ENCODE measurements around the gene CHML. TPM values are rescaled to one million over a fixed set of nuclear protein-coding genes. Genes with fewer than 3 reads are reported as not detected.

Gene CHML
- total RNA-seq, 1 donor from 2014 or later: 8.2 TPM

- H3K4me1 ChIP-seq: no peaks in the 10 kb centered on the region
- H3K36me3 ChIP-seq: no peaks in the 10 kb centered on the region
- H3K27ac ChIP-seq (replicated peaks): no peak overlapping the region
- no peak for DNase-seq
- intact Hi-C loops (cut with micrococcal nuclease): no loop called here
- no peaks in the 10 kb centered on the region for H3K9me3 ChIP-seq (replicated peaks)
- TF ChIP-seq, protein P1, sequence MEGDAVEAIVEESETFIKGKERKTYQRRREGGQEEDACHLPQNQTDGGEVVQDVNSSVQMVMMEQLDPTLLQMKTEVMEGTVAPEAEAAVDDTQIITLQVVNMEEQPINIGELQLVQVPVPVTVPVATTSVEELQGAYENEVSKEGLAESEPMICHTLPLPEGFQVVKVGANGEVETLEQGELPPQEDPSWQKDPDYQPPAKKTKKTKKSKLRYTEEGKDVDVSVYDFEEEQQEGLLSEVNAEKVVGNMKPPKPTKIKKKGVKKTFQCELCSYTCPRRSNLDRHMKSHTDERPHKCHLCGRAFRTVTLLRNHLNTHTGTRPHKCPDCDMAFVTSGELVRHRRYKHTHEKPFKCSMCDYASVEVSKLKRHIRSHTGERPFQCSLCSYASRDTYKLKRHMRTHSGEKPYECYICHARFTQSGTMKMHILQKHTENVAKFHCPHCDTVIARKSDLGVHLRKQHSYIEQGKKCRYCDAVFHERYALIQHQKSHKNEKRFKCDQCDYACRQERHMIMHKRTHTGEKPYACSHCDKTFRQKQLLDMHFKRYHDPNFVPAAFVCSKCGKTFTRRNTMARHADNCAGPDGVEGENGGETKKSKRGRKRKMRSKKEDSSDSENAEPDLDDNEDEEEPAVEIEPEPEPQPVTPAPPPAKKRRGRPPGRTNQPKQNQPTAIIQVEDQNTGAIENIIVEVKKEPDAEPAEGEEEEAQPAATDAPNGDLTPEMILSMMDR (IDR thresholded peaks at IDR 0.05; ENCODE audit: borderline replicate concordance): no peak
- no peak overlapping the region for H3K4me3 ChIP-seq
- H3K27me3 ChIP-seq (ENCODE audit: low read depth): no peaks in the 10 kb centered on the region
Measured at GRCh38 chr1:241617426-241617825, 22.7 kb downstream of the CHML start.

DNA sequence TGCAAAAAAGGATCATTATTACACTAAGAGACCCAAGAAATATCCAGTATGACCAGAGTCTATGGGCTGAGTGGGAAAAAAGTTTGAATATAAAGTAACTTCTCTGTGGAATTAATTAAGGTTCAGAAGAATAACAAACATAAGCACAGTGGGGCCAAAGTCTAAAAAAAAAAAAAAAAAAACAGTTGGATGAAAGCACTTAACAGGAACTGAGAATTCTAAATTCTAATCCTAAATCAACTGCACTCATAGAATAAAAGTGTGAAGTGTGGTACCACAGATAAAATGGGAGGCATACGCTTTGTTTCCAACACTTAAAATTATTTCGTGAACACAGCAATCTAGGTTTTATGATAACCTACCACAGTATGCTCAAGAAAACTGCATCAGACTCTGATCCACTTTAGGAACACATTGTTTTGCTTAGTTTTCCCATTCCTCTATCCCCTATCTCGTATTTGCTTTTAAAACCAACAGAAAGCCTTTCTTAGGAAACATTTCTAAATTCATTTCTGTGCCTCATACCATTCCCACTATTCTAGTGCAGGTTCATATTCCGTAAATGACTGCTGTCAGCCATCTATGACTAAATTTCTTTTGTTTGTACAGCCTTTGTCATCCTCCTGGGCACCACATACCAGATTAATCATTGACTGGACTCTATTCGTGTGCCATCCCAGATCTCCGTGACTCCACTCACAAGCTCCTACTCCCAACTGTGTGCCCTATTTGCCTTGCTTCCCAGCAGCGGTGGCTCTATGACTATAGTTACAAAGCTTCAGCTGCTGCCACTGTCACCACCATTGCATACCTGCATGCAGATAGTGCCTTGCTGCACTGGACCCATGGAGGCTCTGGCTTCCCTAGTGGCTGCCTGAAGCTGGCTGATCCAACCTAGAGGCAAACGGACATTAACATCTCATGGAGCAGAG, 24.9 kb downstream of the CHML start:
- Histone ChIP-seq H3K9me3 (replicated peaks) (no peaks in the 10 kb centered on the region), H3K27ac (replicated peaks) (no peak overlapping the region), H3K4me3 (no peak overlapping the region), H3K4me1 (peaks cover 1% of the 10 kb centered on the region), H3K36me3 (no peaks in the 10 kb centered on the region), H3K27me3 (ENCODE audit: low read depth) (no peaks in the 10 kb centered on the region)
- TF ChIP-seq, protein P1 (IDR thresholded peaks at IDR 0.05; ENCODE audit: borderline replicate concordance): no peak
- intact Hi-C loops (cut with micrococcal nuclease): no loop called here
- DNase-seq: no peak

DNA sequence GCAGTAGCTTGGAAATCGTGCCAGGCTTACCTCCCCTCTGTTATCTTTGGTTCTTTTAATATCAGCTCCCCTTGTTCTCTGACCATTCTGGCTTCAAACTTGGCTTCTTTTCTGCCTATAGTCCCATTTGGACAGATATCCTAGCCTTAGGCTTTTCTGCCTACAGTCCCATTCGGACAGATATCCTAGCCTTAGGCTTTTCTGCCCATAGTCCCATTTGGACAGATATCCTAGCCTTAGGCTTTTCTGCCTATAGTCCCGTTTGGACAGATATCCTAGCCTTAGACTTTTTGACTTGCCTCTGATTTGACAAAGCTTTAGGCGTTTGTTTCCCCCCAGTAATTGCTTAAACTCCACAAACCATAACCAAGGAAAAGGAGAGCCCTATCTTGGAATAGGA, 25.6 kb downstream of the CHML start:
- Histone ChIP-seq H3K27ac (replicated peaks) (no peak overlapping the region), H3K4me1 (peaks cover 4% of the 10 kb centered on the region), H3K4me3 (no peak overlapping the region), H3K27me3 (ENCODE audit: low read depth) (no peaks in the 10 kb centered on the region), H3K36me3 (no peaks in the 10 kb centered on the region), H3K9me3 (replicated peaks) (no peaks in the 10 kb centered on the region)
- DNase-seq: no peak
- intact Hi-C loops (cut with micrococcal nuclease): no loop called here
- TF ChIP-seq, protein P1 (IDR thresholded peaks at IDR 0.05; ENCODE audit: borderline replicate concordance): no peak

DNA sequence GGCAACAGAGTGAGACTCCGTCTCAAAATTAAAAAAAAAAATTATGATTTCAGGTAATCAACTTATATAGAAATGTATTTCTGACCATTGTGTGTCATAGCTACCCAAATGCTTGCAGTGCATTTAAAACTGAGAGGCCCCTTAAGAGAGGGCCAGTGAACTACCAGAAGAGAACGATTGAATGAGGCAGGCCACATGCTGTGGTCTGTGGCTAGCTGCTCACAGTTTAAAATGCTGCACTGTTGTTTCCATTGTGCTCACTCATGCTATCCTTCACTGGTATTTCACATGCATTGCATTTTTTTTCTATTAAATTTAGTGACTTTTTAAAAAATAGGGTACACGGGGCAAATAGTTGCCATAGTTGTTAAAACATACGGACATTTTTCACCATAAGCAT, 26.0 kb downstream of the CHML start:
- Histone ChIP-seq H3K9me3 (replicated peaks) (no peaks in the 10 kb centered on the region), H3K4me3 (no peak overlapping the region), H3K27me3 (ENCODE audit: low read depth) (no peaks in the 10 kb centered on the region), H3K36me3 (no peaks in the 10 kb centered on the region), H3K4me1 (peaks cover 4% of the 10 kb centered on the region), H3K27ac (replicated peaks) (no peak overlapping the region)
- no peak for DNase-seq
- TF ChIP-seq, protein P1 (IDR thresholded peaks at IDR 0.05; ENCODE audit: borderline replicate concordance): no peak
- intact Hi-C loops (cut with micrococcal nuclease): no loop called here

DNA sequence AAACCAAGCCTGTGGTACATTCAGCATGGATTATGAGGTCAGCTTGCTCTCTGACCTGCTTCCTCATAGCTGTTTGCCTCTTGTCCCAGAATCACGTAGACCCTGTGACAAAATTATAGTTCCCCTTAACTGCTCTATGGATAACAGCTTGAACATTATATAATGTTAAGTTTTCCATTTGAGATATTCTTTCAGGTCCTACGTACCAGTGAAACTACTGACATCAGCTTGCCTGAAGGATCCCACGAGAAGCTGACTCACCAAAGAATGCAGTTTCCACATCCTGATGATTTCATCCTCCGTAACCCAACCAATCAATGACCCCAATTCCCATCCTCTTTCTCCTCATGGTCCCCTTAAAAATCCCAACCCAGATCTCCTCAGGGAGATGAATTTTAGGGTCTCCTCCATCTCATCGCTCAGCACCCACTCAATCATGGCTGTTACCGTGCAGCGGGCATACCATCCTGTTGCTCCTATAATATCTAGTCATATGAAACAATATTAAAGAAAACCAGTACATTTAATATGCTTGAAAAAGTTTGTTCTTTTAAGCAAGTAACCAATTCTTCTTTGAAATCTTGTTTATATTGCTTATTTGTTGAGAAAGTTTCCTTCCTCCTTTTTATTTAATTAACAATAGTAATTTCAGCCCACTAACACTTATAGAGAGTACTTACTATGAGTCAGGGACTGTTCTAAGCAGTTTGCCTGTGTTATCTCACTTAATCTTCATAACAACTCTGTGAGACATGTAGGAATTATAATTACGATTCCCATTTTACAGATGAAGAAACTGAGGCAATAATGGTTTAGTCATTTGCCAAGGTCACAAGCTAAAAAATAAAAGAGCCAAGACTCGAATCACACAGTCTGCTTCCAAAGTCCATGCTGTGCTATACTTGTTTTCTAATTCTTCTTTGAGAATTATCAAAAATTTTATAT, 27.4 kb downstream of the CHML start:
- Histone ChIP-seq H3K27ac (replicated peaks) (no peak overlapping the region), H3K4me3 (no peak overlapping the region), H3K27me3 (ENCODE audit: low read depth) (no peaks in the 10 kb centered on the region), H3K36me3 (no peaks in the 10 kb centered on the region), H3K9me3 (replicated peaks) (no peaks in the 10 kb centered on the region), H3K4me1 (peaks cover 4% of the 10 kb centered on the region)
- intact Hi-C loops (cut with micrococcal nuclease): no loop called here
- DNase-seq: no peak
- TF ChIP-seq, protein P1 (IDR thresholded peaks at IDR 0.05; ENCODE audit: borderline replicate concordance): no peak

Measured in left ventricle myocardium inferior (tissue), 1 donor.